ENCODE data around the gene MYCBP2.
A peak's percentile ranks its signal among the peaks of the same experiment; 100 is the strongest.
"Not testable (repeated sequence)": the region's sequence is repeated elsewhere in the genome, so short reads cannot be mapped to it uniquely, and the experiment has no call there.

Gene MYCBP2

DNA sequence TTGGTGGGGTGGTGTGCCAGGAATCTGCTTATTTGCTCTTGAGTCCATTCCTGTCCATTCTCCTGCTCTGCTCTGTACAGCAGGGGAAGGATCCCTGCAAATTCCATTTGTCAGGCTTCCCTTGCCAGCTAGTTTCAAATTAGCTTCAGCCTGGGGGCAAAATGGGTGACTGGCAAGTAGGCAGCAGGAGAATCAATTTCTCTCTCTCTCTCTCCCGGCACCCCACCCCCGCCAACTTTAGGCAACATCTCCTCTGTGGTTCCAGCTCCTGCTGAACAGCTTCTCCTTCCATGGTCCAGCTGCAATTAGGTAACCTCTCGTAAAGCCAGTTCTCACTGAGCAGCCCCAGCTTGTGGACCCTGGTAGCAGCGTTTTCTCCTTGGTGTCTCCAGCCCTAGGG is 6.7 kb upstream of the MYCBP2 start:
- DNase-seq: no peak

DNA sequence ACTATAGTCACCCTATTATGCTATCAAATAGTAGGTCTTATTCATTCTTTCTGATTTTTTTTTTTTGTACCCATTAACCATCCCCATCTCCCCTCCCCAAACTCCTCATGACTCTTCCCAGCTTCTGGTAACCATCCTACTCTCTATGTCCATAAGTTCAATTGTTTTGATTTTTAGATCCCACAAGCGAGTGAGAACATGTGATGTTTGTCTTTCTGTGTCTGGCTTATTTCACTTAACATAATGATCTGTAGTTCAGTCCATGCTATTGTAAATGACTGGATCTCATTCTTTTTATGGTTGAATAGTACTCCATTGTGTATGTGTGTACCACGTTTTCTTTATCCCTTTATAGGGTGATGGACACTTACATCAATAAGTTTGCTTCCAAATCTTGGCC is 4.5 kb upstream of the MYCBP2 start:
- DNase-seq: no peak

DNA sequence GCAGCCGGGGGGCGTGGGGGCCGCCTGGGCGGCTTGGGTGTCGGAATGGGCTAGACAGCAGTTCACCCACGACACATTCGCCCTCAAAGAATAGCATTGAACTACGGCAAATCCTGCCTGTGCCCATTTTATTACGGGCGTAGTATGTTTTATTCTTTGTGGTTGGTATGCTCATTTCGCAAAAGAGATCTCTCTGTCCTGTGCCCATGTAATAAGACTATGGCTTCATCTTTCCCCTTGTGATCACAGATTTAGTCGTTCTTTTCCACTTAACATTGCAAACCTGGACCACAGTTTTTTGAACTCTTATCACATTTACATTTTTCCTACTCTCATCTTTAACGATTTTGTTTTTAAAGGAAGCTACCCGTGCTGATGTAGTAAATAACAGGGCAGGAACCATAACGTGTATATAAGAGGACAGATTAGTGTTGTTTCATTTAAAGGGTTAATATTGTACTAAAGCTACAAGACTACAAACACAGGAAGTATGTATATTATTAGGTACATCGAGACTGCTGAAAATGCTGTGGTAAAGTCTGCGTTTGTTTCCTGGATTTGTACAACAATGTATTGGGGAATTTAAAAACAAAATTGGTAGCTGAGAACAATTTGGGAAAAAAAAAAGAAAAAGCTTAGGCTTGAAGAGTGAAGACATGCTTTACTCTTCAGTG is 3.2 kb upstream of the MYCBP2 start:
- DNase-seq: no peak

DNA sequence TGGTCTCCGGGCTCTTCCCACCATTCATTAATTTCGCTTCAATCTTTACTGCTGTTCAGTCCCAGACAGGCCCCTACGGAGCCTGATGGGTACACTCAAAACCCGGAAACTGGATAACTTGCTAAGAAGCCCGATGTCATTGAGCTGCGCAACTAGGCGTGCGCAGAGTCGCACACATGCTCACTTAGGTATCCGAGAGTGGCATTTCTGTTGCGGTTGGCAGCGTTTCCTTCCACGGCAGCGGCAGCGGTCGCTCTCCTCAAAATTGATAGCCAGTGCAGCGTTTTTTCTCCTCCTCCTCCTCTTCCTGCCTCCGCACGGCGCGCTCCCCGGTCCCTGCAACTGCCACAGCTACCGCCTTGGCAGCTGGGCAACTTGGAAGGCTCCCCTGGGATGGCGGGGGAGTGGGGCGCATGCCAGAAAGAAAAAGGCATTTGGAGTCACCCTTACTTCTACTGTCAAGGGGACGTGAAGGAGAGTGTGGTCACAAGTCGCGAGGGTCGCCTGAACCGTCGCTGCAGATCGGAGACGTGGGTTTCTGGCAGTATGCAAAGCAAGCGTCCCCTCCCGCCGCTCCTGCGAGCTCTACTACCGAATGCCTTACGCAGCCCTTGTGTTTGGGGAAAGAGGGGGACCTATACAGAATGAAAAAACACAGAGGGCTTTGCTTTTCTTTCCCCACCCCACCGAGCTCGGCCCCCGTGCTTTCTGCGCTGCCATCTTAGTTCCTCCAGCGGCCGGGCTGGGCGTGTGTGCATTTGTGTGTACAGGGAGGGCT is 2.4 kb upstream of the MYCBP2 start:
- peak; percentile 96 for DNase-seq

DNA sequence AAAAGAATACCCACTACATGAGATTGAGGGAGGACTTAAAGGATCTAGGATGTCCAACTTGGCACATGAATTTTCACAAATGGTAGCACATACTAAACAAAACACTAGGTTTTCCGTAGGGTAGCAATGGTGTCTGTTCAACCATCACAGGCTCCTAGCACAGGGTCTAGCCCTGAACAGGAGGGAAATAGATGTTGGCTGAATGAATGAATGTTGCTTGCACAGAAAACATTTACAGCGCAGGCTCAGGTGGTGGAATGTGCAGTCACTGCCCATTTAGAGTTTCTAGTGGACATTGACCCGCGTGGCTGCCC is 1.9 kb upstream of the MYCBP2 start:
- DNase-seq: no peak

DNA sequence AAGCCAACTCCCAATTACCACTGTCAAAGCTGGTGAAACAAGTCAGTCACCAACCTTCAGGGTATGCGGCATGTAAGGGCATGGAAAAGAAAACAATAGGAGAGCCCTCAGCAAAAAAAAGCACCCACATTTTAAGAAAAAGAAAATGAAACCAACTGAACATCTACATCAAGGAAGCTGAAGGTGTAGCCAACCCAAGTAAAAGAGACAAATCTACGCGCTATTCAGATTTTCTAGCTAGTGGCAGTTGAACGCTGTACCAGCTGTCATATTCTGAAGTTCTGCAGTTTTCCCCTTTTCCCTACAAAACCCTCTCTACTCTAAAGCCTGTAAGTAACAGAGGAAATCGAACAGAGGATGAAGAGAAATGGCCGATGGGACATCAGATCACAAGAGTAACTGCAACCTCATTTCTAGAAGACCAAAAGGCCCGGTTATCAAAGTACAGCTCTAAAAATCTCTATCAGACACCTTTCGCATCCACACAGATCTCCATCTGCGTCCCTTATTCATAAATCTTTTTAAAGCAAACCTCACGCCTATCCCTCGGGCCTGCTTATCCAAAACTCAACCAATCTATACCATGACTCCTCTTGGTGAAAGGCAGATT is 1.4 kb downstream of the MYCBP2 start:
- peak; percentile 52 for DNase-seq

DNA sequence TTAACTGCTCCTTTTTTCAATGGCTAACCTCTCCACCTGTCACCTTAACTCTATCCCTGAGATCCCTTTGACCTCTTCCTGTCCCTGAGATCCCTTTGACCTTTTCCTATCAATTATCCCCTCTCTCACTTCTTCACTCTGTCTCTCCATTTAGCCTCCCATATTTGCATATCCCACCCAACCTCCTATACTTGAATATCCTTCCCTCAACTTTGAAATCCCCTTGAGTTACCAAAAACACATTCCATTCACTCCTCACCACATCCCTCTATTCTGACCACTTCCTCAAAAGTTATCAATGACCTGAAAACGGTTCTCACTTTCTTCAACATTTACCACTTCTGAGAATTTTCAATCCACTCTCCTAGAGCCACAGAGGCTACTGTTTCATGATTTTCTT is 3.0 kb downstream of the MYCBP2 start:
- no peak for DNase-seq

DNA sequence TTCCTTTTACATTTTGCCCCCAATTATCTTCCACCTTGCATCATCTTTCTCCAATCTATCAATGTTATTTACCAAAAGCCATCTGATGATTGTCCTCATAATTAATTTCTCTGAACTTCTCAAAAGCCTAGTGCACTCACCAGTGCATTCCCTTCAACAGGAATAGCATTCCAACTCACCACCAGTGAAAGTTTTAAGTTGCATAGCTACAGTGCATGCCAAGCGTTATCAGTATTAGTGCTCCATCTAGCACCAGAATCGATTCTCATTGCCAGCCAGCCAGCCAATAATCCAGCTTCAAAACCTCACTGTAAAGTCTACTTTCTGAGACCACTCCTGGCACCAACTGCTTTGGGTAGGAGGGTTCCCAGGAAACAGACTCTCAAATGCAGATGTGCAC is 7.4 kb downstream of the MYCBP2 start:
- DNase-seq: no peak

DNA sequence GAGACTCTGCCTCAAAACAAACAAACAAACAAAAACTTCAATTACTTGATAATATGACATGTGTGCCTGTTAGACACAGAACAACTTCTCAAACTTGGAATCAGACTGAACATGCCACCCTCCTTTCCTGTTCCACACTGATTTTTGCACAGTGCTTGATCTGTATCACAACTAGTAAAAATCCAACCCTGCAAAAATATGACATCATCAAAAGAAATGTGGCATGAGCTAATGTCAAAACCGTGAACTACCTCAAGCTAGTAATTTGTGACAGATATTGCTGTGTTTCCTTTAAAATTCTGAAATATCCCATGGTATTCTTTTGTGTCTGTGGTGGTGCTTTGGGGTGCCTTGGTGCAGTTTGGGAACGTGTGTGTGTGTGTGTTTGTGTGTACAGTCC is 8.2 kb downstream of the MYCBP2 start:
- no peak for DNase-seq

DNA sequence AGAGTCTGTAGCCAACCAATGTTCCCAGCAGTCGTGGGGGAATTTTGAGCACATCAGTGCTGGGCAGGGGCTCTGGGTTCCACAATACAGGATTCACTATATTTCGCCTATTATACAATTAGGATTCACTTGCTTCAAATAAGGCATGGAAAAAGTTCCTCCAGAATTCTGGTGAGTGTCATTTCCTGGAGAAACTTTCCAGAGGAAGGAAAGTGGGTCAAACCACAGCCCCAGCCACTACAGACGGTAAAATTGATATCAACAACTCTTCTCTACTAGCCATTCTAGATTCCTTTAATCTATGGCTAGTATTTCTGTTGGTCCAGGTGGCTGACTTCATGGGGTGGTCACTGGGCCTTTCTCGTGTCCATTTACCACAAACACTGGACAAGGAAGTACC is 10.5 kb downstream of the MYCBP2 start:
- DNase-seq: no peak

DNA sequence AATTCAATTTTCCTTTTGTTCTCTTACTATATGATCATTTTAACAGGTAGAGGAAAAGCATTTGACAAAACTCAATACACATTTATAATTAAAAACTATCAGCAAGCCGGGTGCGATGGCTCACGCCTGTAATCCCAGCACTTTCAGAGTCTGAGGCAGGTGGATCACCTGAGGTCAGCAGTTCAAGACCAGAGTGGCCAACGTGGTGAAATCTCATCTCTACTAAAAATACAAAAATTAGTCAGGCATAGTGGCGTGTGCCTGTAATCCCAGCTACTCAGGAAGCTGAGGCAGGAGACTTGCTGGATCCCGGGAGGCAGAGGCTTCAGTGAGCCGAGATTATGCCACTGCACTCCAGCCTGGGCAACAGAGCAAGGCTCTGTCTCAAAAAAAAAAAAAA is 11.4 kb downstream of the MYCBP2 start:
- not testable (repeated sequence) for DNase-seq

DNA sequence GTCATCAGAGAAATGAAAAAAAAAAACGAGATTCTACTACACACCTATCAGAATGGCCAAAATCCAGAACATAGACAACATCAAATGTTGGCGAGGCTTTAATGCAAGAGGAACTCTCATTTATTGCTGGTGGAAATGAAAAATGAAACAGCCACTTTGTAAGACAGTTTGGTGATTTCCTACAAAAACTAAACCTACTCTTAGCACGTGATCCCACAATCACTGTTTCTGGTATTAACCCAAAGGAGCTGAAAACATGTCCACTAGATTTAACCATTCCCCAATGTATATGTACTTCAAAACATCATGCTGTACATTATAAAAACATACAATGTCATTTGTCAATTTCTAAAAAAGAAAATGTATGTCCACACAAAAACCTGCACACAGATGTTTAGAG is 13.0 kb downstream of the MYCBP2 start:
- DNase-seq: no peak

DNA sequence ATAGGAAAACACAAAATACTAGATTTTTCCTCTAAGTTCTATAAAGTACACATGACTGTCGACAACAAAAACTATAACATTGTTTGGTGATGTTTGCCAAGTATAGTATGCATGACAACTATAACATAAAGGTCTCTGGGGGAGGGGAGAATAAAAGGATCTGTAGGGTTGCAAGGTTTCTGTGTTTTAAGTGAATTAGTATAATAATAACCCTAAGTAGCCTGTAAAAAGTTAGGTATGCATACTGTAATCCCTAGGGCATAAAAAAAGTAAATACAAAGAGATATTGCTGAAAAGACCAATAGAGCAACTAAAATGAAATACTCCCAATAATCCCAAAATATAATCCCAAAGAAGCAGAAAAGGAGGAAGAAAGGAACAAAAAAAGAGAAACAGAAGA is 14.6 kb downstream of the MYCBP2 start:
- DNase-seq: no peak

DNA sequence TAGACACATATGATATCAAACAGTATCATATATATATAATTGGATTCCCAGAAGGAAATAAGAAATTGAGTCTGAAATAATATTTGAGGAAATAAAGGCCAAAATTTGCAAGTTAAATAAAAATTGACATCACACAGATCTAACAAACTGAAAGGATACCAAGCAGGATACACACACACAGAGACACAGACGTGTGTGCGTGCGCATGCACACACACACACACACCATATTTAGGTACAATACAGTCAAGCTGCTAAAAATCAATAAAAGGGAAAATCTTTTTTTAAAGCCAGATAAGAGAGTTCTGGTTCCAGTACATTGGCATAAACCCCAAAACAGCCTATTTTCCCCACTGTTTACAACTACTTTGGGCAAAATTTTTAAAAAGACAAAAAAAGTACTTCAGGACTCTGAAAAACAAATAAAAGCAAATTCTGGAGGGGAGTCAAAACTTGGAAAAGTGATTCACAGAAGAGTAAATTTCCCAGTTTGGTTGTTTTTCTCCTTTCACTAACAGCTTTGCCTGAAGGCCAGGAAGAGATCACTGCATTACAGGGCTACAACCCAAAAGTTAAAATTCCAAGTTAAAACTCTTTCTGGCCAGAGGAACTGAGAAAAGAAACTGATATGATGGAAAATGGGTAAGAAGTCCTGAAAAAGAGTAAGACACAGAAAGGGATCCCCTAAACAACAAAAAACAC is 16.2 kb downstream of the MYCBP2 start:
- no peak for DNase-seq

DNA sequence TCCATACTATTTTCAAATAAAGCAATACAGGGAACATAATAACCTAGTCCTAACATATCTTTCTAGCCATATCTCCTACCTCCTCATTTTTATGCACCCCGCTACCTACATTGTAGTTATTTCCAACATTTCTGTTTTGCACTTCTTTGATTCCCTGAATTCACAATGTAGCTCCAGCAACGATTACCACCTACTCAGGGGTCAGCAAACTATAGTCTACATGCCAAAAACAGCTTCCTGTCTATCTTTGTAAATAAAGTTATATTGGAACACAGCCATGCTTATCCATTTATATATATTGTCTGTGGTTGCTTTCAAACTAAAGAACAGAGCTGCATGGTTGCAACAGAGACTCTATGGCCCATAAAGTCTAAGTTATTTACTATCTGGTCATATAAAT is 16.7 kb downstream of the MYCBP2 start:
- DNase-seq: no peak

DNA sequence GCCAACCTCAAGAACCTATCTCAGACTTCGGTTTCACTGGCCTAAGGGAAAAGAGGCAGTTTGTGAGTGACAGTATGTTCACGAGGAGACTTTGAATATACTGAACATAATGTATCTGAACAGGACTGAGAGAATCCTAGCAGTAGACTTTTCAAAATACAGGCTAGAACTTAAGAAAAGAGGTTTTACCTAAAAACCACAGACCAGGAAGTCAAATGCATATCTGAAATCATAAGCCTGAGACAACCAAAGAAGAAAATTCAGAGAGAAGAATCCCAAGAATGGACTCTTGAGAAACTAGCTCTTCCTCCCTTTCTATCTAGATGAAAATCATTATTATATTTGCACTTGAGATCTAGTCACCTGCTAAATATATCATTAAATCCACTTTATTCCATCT is 17.6 kb downstream of the MYCBP2 start:
- no peak for DNase-seq

DNA sequence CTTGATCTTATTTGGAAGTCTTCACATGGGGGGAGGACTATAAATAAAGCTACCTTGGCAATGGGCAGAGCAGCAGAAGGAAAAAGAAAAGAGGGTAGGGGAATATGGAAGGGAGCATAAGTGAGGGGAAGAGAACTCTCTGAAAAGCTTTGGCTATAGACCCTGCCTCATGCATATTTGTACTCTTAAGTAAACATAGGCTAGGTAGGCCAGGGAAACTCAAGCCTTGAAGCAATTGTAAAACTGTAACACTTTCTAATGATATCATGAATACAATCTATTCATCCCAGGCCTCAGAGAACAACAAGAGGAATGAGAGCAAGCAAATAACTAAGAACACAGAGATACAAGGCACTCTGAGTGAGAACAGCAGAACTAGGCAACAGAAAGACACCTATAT is 20.4 kb downstream of the MYCBP2 start:
- DNase-seq: no peak

DNA sequence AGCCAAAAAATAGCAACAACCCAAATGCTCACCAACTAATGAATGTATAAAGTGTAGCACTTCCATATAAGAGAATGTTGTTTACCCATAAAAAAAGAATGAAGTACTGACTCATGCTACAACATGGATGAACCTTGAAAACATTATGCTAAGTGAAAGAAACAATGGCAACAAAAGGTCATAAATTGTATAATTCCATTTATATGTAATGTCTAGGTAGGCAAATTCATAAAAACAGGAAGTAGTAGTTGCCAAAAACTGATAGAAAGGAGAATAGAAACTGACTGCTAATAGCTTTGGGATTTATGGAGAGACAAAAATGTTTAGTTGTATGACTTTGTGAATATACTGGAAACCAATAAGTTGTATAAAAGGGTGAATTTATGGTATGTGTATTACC is 21.6 kb downstream of the MYCBP2 start:
- peak; percentile 47 for DNase-seq

DNA sequence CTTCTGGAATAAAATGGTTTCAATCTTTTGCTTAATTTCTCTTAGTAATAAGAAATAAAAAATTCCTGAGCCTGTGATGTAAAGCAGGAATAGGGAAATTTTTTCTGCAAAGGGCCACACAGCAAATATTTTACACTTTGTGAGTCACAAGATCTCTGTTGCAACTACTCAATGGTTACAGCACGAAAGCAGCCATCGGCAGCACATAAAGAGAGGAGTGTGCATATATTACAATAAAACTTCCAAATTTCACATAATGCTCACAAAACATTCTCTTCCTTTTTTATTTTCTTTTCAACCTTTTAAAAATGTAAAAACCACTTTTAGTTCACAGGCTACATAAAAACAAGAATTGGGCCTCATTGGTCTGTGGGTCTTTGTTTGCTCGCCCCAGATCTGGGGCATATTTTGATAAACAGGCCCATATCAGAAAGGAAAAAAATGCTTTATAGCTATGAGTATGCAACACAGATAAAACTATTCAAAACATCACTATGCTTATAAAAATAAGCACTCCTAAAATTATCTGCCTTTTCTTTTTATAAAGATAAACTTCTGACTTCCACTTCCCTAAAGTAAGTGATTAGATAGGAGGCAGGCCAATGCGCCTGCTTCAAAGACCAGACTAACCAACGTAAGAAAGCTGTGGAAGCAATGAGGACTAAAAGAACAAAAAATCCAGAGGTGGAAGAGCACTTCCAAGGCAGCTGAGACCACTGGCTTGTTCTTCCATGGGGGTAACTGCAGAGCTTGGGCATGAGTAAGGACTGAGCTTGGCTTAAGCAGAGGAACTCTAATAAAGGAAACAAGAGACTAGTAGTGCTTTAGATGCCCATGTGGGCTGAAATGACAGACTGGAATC is 26.5 kb downstream of the MYCBP2 start:
- no peak for DNase-seq

DNA sequence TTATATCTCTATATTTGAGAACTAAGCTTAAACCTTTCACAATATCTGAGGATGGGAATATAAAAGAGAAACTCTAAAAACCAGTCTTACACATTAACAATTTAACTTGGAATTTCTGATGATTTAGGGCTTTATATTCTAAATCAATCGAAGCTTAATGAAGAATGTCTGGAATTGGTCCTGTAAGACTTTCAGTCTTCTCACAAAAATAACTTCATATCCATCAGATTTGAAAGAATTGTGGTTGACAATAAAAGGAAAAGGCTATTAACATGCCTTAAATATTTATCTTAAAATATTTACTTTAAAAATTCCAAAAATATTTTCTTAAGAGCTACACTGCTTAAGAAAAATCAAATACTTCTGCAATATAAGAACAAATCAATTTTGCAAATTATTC is 27.3 kb downstream of the MYCBP2 start:
- DNase-seq: no peak

DNA sequence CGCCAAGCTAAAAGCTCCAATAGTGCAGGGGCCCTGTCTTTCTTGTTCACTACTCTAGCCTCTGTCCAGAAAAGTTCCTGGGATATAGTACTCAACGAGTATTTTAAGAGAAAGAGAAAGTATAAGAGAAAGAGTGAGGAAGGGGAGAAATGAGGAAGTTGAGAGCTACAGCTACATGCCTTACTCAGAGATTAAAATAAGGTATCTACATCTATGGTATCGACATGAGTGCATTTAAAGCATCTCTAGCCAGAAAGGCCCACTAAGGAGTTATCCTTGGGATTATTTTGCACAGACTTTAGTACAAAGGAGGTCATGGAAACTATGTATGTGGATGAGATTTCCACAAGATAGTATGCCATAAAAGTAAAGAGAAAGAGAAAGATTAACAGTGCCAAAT is 28.5 kb downstream of the MYCBP2 start:
- DNase-seq: no peak

DNA sequence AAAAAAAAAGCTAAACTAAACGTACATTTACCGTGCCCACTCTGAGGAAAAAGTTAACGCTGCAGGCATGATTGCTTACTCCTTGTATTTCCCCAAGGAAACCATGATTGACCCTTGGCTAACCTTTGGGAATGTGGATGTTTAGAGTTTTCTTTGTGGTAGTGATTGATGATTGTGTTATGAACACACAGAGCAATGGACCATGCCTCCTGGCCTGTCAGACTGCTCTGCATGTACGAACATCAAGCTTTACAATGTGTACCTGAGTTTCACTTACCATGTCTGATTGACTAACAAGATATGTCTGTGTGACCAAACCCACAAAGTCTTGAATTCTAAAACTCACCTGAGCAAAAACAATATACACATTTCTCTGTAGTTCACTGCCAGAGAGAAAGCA is 35.1 kb downstream of the MYCBP2 start:
- DNase-seq: no peak

DNA sequence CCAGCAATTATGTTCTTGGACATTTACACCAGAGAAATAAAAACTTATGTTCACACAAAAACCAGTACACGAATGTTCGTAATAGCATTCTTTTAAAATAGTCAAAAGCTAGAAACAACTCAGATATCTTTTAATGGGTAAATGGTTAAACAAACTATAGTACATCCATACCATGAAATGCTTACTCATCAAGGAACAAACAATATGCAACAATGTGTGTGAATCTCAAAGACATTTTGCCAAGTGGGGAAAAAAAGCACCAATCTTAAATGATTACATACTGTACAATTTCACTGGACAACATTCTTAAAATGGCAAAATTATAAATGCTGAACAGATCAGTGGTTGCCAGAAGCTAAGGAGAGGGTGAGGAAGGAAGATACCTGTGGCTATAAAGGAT is 36.6 kb downstream of the MYCBP2 start:
- DNase-seq: no peak

All from RPMI8226 (cell line).